ENCODE results near the gene SPATA6L.

- TF ChIP-seq POLR2A (IDR thresholded peaks at IDR 0.05) (no peak), CTCF (IDR thresholded peaks at IDR 0.05) (no peak)
Observed at GRCh38 chr9:4678679-4679267, 12.5 kb upstream of the SPATA6L start.

All from esophagus squamous epithelium (tissue), 4 donors.